PC-3 (cell line): ENCODE data around the gene ASPN. TPM values are rescaled to one million over a fixed set of nuclear protein-coding genes. Genes with fewer than 3 reads are reported as not detected.

Experiments
- ATAC-seq: fragments of 200-7000 bp; cut with Tn5 transposase; 2 replicates; pipeline ENCODE4 v1.9.1; 2020; ENCODE audit warnings: mild to moderate bottlenecking, moderate library complexity
- Bru-seq: library from RNA; stranded (reverse); fragments of 400-500 nt; gene quantifications from one replicate; lab custom pipeline; 2021; lab: Mats Ljungman, UMichigan
- BruChase-seq, 2 experiments: library from RNA; stranded (reverse); fragments of 400-500 nt; gene quantifications; one replicate each; lab custom pipeline; 2021; lab: Mats Ljungman, UMichigan
- BruUV-seq: library from RNA; stranded (reverse); fragments of 400-500 nt; replicated peaks from 2 replicates; lab custom pipeline; 2021; lab: Mats Ljungman, UMichigan
- CTCF ChIA-PET: fragments of 300-600 bp; sonication (Branson Sonifier 250); formaldehyde crosslinking; loops from one replicate; lab custom pipeline; 2022; ENCODE audit warnings: antibody characterized with exemption; lab: Charles Lee
- POLR2A ChIA-PET: fragments of 300-600 bp; sonication (Branson Sonifier 250); formaldehyde crosslinking; loops from one replicate; lab custom pipeline; 2022; ENCODE audit warnings: antibody characterized with exemption; ENCODE audit not compliant: unreplicated experiment; lab: Charles Lee
- DNase-seq: peaks from one replicate; pipeline ENCODE4 v3.0.0-alpha.2; 2015
- H2AFZ ChIP-seq: fragments of 300-600 bp; sonication (generic); 2 replicates; pipeline ENCODE4 v1.6.0; 2016; ENCODE audit warnings: antibody characterized with exemption, low read length
- H3F3A ChIP-seq: fragments of 300-600 bp; sonication (generic); one replicate; pipeline ENCODE4 v1.6.0; 2017; ENCODE audit warnings: antibody characterized with exemption, low read length, control low read depth, mild to moderate bottlenecking; ENCODE audit not compliant: unreplicated experiment
- H3K27ac ChIP-seq: fragments of 300-600 bp; sonication (generic); 2 replicates; pipeline ENCODE4 v1.5.1; 2016; ENCODE audit warnings: mild to moderate bottlenecking, low read length
- H3K27me3 ChIP-seq: fragments of 300-600 bp; sonication (generic); 2 replicates; pipeline ENCODE4 v1.6.1; 2016; ENCODE audit warnings: low read length, mixed read lengths
- H3K36me3 ChIP-seq: fragments of 300-600 bp; sonication (generic); 2 replicates; pipeline ENCODE4 v1.6.1; 2016; ENCODE audit warnings: low read depth, mixed run types, low read length, mixed read lengths
- H3K4me1 ChIP-seq: fragments of 300-600 bp; sonication (generic); 2 replicates; pipeline ENCODE4 v1.5.1; 2016; ENCODE audit warnings: low read length; ENCODE audit not compliant: insufficient read depth
- H3K4me2 ChIP-seq: fragments of 300-600 bp; sonication (generic); 2 replicates; pipeline ENCODE4 v1.6.0; 2016; ENCODE audit warnings: low read length
- H3K4me3 ChIP-seq: fragments of 300-600 bp; sonication (generic); 2 replicates; pipeline ENCODE4 v1.5.1; 2016; ENCODE audit warnings: mild to moderate bottlenecking, low read length, mixed read lengths
- H3K79me2 ChIP-seq: fragments of 300-600 bp; sonication (generic); 2 replicates; pipeline ENCODE4 v1.6.1; 2017; ENCODE audit warnings: low read length, mixed read lengths
- H3K9ac ChIP-seq: fragments of 300-600 bp; sonication (generic); 2 replicates; pipeline ENCODE4 v1.6.0; 2016; ENCODE audit warnings: mild to moderate bottlenecking, low read length
- H3K9me2 ChIP-seq: fragments of 300-600 bp; sonication (generic); replicated peaks from 2 replicates; pipeline ENCODE4 v1.6.1; 2016; ENCODE audit warnings: mixed run types, low read length, mixed read lengths
- H3K9me3 ChIP-seq: fragments of 300-600 bp; sonication (generic); 2 replicates; pipeline ENCODE4 v1.6.1; 2016; ENCODE audit warnings: low read length, mixed read lengths
- H4K20me1 ChIP-seq: fragments of 300-600 bp; sonication (generic); 2 replicates; pipeline ENCODE4 v1.6.1; 2016; ENCODE audit warnings: low read length, mixed read lengths
- CTCF ChIP-seq: fragments of 300-600 bp; sonication (generic); conservative IDR thresholded peaks from 2 replicates; pipeline ENCODE4 v1.5.1; 2017; ENCODE audit warnings: antibody characterized with exemption, low read depth, mild to moderate bottlenecking, low read length
- EZH2 ChIP-seq: fragments of 300-600 bp; sonication (generic); IDR thresholded peaks from one replicate; pipeline ENCODE4 v1.6.1; 2017; ENCODE audit warnings: antibody characterized with exemption, mild to moderate bottlenecking, low read length; ENCODE audit not compliant: unreplicated experiment
- EZH2phosphoT487 ChIP-seq: fragments of 300-600 bp; sonication (generic); IDR thresholded peaks from 2 replicates; pipeline ENCODE4 v1.6.1; 2018; ENCODE audit warnings: mild to moderate bottlenecking, antibody characterized with exemption, low read length, borderline replicate concordance
- intact Hi-C: fragments of 100-400 bp; cut with micrococcal nuclease; formaldehyde crosslinking; loops from 2 replicates; pipeline ENCODE4 v1.9.0; 2023
- long read RNA-seq: library from polyadenylated mRNA; unstranded; transcript quantifications from one replicate; pipeline ENCODE4 v2.0.0, GENCODE V29; 2021; ENCODE audit not compliant: unreplicated experiment
- total RNA-seq: library from RNA; depleted of rRNA; stranded (reverse); fragments of >200 nt; gene quantifications from 2 replicates; pipeline ENCODE4 v1.2.3, GENCODE V29; 2014; rRNA removed

The ASPN gene
- not detected in 2 replicates for total RNA-seq
- Bru-seq, nascent RNA, result percentile 9 among the genes with signal in this experiment
- percentile 6 among the genes with signal in this experiment for BruChase-seq, experiment 1, labeled RNA remaining after a 6-hour chase
- percentile 11 among the genes with signal in this experiment for BruChase-seq, experiment 2, labeled RNA remaining after a 2-hour chase
- long read RNA-seq, result 0 reads

GRCh38 chr9:92482329-92482728 is at the start of gene ASPN:
Gene ASPN, minus strand, starts transcription at chr9:92482506.
- Histone ChIP-seq H3K4me1 (peaks cover 25% of the 10 kb centered on the region), H3K36me3 (no peaks in the 10 kb centered on the region)

GRCh38 chr9:92530893-92531292 is 48.6 kb upstream of the ASPN start:
- CTCF ChIA-PET, result no interaction called here

More at GRCh38 chr9:92482329-92482728, at the start of gene ASPN:
- TF ChIP-seq EZH2phosphoT487 (no peak), EZH2 (no peak), CTCF (no peak)
- H4K20me1 ChIP-seq, result no peaks in the 10 kb centered on the region
- no peak within 1 kb of the TSS; the same call in 1 of the 2 replicates for H3K4me3 ChIP-seq
- no peak within 1 kb of the TSS for H2AFZ ChIP-seq
- DNase-seq, result no peak
- ChIA-PET POLR2A (no interaction called here), CTCF (no interaction called here)
- no peaks in the 10 kb centered on the region for H3K9me3 ChIP-seq
- no peaks in the 10 kb centered on the region for H3K79me2 ChIP-seq
- intact Hi-C loops, result no loop called here
- no peaks in the 10 kb centered on the region for H3K27me3 ChIP-seq
- H3K9me2 ChIP-seq, result no peaks in the 10 kb centered on the region
- ATAC-seq, result no peak
- H3K9ac ChIP-seq, result no peak within 1 kb of the TSS
- no peak within 1 kb of the TSS for H3K27ac ChIP-seq
- no peaks in the 10 kb centered on the region for H3F3A ChIP-seq
- BruUV-seq, result no TSS peak
- peak within 1 kb of the TSS; percentile 36 for H3K4me2 ChIP-seq

More at GRCh38 chr9:92530893-92531292, 48.6 kb upstream of the ASPN start:
- Histone ChIP-seq H2AFZ (no peak overlapping the region), H3K4me2 (no peak overlapping the region), H3F3A (no peaks in the 10 kb centered on the region), H3K4me3 (no peak overlapping the region), H3K9me3 (no peaks in the 10 kb centered on the region), H3K9me2 (no peaks in the 10 kb centered on the region), H4K20me1 (no peaks in the 10 kb centered on the region), H3K27me3 (no peaks in the 10 kb centered on the region), H3K36me3 (no peaks in the 10 kb centered on the region), H3K79me2 (no peaks in the 10 kb centered on the region), H3K4me1 (no peaks in the 10 kb centered on the region), H3K9ac (no peak overlapping the region), H3K27ac (no peak overlapping the region)
- intact Hi-C loops, result no loop called here
- no peak for TF ChIP-seq EZH2
- no peak for TF ChIP-seq EZH2phosphoT487
- TF ChIP-seq CTCF, result no peak
- DNase-seq (no peak), ATAC-seq (no peak)
- no TSS peak for BruUV-seq
- POLR2A ChIA-PET, result no interaction called here
